ENCODE results near the gene RAB44.

The RAB44 gene

DNA sequence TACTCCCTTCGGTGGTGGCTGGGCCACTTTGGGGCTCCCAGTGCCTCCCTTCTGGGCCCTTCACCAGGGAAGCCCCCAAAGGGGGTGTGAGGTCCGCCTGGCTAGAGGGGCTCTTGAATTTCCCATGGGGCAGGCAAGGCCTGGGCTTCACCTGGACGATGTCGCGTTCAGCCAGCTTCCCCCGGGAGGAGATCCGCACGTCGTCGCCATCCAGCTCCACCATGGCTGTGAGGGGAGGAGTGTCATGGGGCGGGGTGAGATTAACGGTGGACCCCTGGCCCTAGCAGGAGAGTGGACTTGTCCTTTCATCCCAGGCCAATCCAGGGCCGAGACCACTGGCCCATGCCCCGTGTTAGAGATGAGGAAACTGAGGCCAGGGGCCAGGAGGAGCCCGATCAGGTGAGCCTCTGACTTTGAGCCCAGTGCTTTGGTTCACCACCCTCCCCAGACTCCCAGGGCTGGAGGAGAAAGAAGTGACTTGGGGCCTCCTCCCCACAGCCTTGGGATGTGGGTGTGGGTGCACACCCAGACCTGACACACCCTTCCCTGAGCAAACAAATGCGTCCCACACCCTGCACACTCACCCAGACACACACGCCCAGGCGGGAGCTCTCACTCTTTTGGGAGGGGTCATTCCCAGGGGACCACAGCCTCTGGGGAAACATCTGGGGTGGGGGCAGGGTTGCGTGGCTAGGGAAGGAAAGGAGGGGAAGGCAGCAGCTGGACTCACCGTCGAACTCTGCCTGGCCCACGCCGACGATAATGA lies 46.1 kb downstream of the RAB44 start:
- TF ChIP-seq, protein P1, sequence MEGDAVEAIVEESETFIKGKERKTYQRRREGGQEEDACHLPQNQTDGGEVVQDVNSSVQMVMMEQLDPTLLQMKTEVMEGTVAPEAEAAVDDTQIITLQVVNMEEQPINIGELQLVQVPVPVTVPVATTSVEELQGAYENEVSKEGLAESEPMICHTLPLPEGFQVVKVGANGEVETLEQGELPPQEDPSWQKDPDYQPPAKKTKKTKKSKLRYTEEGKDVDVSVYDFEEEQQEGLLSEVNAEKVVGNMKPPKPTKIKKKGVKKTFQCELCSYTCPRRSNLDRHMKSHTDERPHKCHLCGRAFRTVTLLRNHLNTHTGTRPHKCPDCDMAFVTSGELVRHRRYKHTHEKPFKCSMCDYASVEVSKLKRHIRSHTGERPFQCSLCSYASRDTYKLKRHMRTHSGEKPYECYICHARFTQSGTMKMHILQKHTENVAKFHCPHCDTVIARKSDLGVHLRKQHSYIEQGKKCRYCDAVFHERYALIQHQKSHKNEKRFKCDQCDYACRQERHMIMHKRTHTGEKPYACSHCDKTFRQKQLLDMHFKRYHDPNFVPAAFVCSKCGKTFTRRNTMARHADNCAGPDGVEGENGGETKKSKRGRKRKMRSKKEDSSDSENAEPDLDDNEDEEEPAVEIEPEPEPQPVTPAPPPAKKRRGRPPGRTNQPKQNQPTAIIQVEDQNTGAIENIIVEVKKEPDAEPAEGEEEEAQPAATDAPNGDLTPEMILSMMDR (IDR thresholded peaks at IDR 0.05; ENCODE audit: low read depth, low read length): no peak
- Histone ChIP-seq H3K27me3 (no peaks in the 10 kb centered on the region), H3K9me3 (no peaks in the 10 kb centered on the region), H3K4me1 (peaks cover 4% of the 10 kb centered on the region; the same call in 1 of the 2 replicates), H3K4me3 (ENCODE audit: low read depth, low read length) (no peak overlapping the region), H3K36me3 (no peaks in the 10 kb centered on the region)
- DNase-seq: no peak

DNA sequence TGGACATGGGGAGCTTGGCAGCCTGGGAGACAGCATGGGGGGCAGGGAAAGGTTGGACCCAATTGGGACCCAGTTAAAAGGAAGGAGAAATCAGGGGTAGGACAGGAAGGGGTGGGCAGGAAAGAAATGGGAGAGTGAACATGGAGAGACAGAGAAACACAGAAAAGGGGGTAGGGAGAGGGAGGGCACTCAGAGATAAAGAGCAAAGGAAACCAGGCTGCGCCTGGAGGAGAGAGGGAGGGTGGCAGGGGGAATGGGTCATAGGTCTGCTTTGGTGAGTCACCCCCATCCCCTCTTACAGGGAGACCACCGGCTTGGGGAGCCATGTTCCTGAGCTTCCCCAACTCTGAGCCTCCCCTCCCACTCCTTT lies 46.7 kb downstream of the RAB44 start:
- H3K9me3 ChIP-seq: no peaks in the 10 kb centered on the region
- no peak overlapping the region for H3K4me3 ChIP-seq (ENCODE audit: low read depth, low read length)
- H3K36me3 ChIP-seq: no peaks in the 10 kb centered on the region
- no peak for DNase-seq
- TF ChIP-seq, protein P1 (IDR thresholded peaks at IDR 0.05; ENCODE audit: low read depth, low read length): no peak
- H3K4me1 ChIP-seq: peaks cover 4% of the 10 kb centered on the region; the same call in 1 of the 2 replicates
- H3K27me3 ChIP-seq: no peaks in the 10 kb centered on the region

DNA sequence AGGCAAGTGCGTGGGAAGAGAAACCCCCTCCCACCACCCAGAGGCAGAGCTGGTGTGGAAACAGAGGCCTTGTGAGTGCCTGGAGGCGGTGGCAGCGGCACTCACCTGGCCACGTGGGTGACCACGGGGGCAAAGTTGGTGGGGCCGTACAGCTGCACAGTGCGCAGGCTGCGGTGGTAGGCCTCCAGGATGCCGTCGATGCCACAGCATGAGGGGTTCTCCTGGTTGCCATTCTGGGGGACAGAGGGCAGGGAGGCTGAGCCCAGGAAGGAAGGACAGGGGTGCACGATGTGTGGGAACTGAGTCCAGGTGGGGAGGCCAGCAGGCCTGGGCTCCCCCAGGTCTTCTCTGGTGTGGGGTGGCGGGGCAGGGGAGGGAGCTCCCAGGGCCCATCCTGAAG lies 47.7 kb downstream of the RAB44 start:
- TF ChIP-seq, protein P1 (IDR thresholded peaks at IDR 0.05; ENCODE audit: low read depth, low read length): no peak
- Histone ChIP-seq H3K27me3 (no peaks in the 10 kb centered on the region), H3K36me3 (no peaks in the 10 kb centered on the region), H3K4me3 (ENCODE audit: low read depth, low read length) (no peak overlapping the region), H3K4me1 (peaks cover 4% of the 10 kb centered on the region; the same call in 1 of the 2 replicates), H3K9me3 (no peaks in the 10 kb centered on the region)
- no peak for DNase-seq

DNA sequence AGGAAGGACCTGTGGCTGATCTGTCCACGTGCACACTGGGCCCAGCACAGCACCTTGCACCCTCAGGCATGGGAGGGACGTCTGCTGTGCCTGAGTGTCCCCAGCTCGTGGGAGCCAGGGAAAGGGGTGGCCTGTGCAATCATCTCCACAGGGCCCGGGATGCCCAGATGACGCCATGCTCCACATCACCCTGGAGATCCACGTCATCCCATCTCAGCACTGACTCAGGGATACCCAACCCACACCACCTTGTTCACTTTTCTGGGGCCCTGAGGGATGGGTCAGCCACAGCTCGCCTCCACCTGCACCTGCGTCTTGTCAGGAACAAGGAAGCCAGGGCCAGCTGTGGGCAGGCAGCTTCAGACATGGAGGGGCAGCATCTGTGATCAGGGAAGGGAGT lies 48.2 kb downstream of the RAB44 start:
- Histone ChIP-seq H3K9me3 (no peaks in the 10 kb centered on the region), H3K4me1 (peaks cover 4% of the 10 kb centered on the region; the same call in 1 of the 2 replicates), H3K36me3 (no peaks in the 10 kb centered on the region), H3K4me3 (ENCODE audit: low read depth, low read length) (no peak overlapping the region), H3K27me3 (no peaks in the 10 kb centered on the region)
- DNase-seq: no peak
- TF ChIP-seq, protein P1 (IDR thresholded peaks at IDR 0.05; ENCODE audit: low read depth, low read length): no peak

DNA sequence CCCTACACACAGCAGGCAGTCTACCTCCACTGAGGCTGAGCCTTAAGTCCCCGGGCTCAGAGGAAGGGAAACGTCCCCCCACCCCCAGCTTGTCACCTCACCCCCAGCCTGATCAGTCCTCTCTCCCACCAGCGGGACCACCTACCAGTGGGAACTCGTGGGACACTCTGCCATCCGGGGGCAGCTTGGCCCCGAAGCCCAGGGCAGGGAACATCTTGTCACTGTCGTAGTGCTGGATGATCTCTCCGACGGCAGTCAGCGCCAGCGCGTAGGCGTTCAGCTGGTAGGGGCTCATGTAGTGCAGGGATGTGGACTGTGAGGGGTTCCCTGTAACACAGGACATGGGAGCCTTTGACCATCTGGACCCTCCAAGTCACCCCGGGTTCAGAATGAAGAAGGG lies 48.6 kb downstream of the RAB44 start:
- no peaks in the 10 kb centered on the region for H3K27me3 ChIP-seq
- DNase-seq: no peak
- TF ChIP-seq, protein P1 (IDR thresholded peaks at IDR 0.05; ENCODE audit: low read depth, low read length): no peak
- no peaks in the 10 kb centered on the region for H3K9me3 ChIP-seq
- H3K36me3 ChIP-seq: no peaks in the 10 kb centered on the region
- H3K4me1 ChIP-seq: peaks cover 4% of the 10 kb centered on the region; the same call in 1 of the 2 replicates
- H3K4me3 ChIP-seq (ENCODE audit: low read depth, low read length): no peak overlapping the region

DNA sequence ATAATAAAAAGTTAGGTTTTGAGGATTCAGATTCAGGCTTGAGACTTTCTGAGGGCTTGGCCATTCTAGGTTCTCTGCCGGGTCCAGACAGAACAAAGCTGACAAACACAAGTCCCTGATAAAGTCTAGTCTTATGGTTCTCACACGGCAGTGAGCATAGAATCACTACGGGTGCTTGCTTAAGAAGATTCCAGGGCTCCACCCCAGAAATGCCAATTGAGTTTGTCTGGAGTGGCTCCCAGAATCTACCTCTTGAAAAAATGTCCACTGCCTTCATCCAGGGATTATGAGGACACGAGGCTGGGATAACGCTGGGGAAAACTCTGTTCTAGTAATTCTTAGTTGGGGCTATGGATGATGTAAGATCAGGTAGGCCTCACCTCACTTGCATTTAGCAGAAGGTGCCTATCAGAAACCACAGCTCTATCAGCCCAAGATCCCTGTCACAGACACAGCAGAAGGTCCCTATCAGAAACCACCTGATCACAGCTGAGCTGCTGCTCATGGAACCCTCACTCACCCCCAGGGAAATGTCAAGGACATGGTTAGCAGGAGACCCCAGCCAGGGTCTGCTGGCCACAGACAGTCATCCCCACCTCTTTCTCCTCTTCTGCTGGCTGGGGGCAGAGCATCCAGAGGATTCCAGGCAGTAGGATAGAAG lies 52.3 kb downstream of the RAB44 start:
- Histone ChIP-seq H3K9me3 (no peaks in the 10 kb centered on the region), H3K36me3 (no peaks in the 10 kb centered on the region), H3K4me1 (peaks cover 5% of the 10 kb centered on the region), H3K4me3 (ENCODE audit: low read depth, low read length) (no peak overlapping the region), H3K27me3 (no peaks in the 10 kb centered on the region)
- no peak for DNase-seq
- TF ChIP-seq, protein P1 (IDR thresholded peaks at IDR 0.05; ENCODE audit: low read depth, low read length): no peak
